GF-D8 (cell line): ENCODE data around the gene HDAC2.
"Not testable (repeated sequence)": the region's sequence is repeated elsewhere in the genome, so short reads cannot be mapped to it uniquely, and the experiment has no call there.

Experiments
- DNase-seq: peaks from one replicate; lab custom pipeline; 2025; lab: John Stamatoyannopoulos, UW

The HDAC2 gene

GRCh38 chr6:113971741-113972140 is 793 bp upstream of the HDAC2 start:
- DNase-seq: peak; percentile 43

- no peak for DNase-seq
Measured at GRCh38 chr6:113969888-113970804, 802 bp downstream of the HDAC2 start.

GRCh38 chr6:113968472-113968871 is 2.5 kb downstream of the HDAC2 start:
- no peak for DNase-seq

- no peak for DNase-seq
Measured at GRCh38 chr6:113967777-113968176, 3.2 kb downstream of the HDAC2 start.

GRCh38 chr6:113960795-113961194 is 10.2 kb downstream of the HDAC2 start:
- DNase-seq: no peak

- no peak for DNase-seq
Measured at GRCh38 chr6:113959235-113959634, 11.7 kb downstream of the HDAC2 start.

- no peak for DNase-seq
Measured at GRCh38 chr6:113954653-113955052, 16.3 kb downstream of the HDAC2 start.

GRCh38 chr6:113953346-113953745 is 17.6 kb downstream of the HDAC2 start:
- no peak for DNase-seq

- DNase-seq: no peak
Measured at GRCh38 chr6:113949499-113949898, 21.4 kb downstream of the HDAC2 start.

GRCh38 chr6:113944701-113945100 is 26.2 kb downstream of the HDAC2 start:
- DNase-seq: no peak

GRCh38 chr6:113939825-113940224 is 31.1 kb downstream of the HDAC2 start:
- no peak for DNase-seq

- no peak for DNase-seq
Measured at GRCh38 chr6:113936093-113936934, 34.6 kb downstream of the HDAC2 start.

GRCh38 chr6:113934101-113934500 is 36.8 kb downstream of the HDAC2 start:
- DNase-seq: no peak

- DNase-seq: not testable (repeated sequence)
Measured at GRCh38 chr6:113931907-113932306, 39.0 kb downstream of the HDAC2 start.

GRCh38 chr6:113930183-113930582 is 40.8 kb downstream of the HDAC2 start:
- no peak for DNase-seq

GRCh38 chr6:113927001-113927400 is 43.9 kb downstream of the HDAC2 start:
- DNase-seq: no peak

GRCh38 chr6:113925378-113925777 is 45.6 kb downstream of the HDAC2 start:
- DNase-seq: no peak

GRCh38 chr6:113924312-113924723 is 46.6 kb downstream of the HDAC2 start:
- no peak for DNase-seq

GRCh38 chr6:113923526-113923925 is 47.4 kb downstream of the HDAC2 start:
- no peak for DNase-seq

- no peak for DNase-seq
Measured at GRCh38 chr6:113921299-113921904, 49.5 kb downstream of the HDAC2 start.

GRCh38 chr6:113920663-113921267 is 50.2 kb downstream of the HDAC2 start:
- peak; percentile 33 for DNase-seq

GRCh38 chr6:113910285-113910684 is 60.7 kb downstream of the HDAC2 start:
- not testable (repeated sequence) for DNase-seq
